ENCODE measurements around the gene RXFP4.
A peak's percentile ranks its signal among the peaks of the same experiment; 100 is the strongest.

The RXFP4 gene

GRCh38 chr1:155932081-155932480, 9.4 kb upstream of the RXFP4 start:
- Histone ChIP-seq H3K9me3 (no peaks in the 10 kb centered on the region), H3K27me3 (no peaks in the 10 kb centered on the region), H3K27ac (no peak overlapping the region), H3K4me3 (peak overlapping the region in 1 of 2 donors; percentile 84), H3K4me1 (peaks cover 4 to 45% (median 36%) of the 10 kb centered on the region in 4 donors), H3K36me3 (peaks cover 23 to 53% (median 46%) of the 10 kb centered on the region in 3 donors)
- DNase-seq: no peak
- TF ChIP-seq CTCF (IDR thresholded peaks at IDR 0.05): no peak
- intact Hi-C loops (cut with DNase I; ENCODE audit: low total_unique reads): no loop called here

GRCh38 chr1:155932487-155932886, 9.0 kb upstream of the RXFP4 start:
- DNase-seq: no peak
- peaks cover 4 to 45% (median 36%) of the 10 kb centered on the region in 4 donors for H3K4me1 ChIP-seq
- TF ChIP-seq CTCF (IDR thresholded peaks at IDR 0.05): no peak
- H3K27me3 ChIP-seq: no peaks in the 10 kb centered on the region
- H3K27ac ChIP-seq: peak overlapping the region in 1 of 2 donors; percentile 94
- peaks cover 20 to 49% (median 42%) of the 10 kb centered on the region in 3 donors for H3K36me3 ChIP-seq
- H3K4me3 ChIP-seq: peak overlapping the region in 1 of 2 donors; percentile 84
- no peaks in the 10 kb centered on the region for H3K9me3 ChIP-seq
- intact Hi-C loops (cut with DNase I; ENCODE audit: low total_unique reads): no loop called here

- DNase-seq: no peak
- Histone ChIP-seq H3K36me3 (peaks cover 11 to 38% (median 32%) of the 10 kb centered on the region in 3 donors), H3K4me1 (peaks cover 4 to 49% (median 40%) of the 10 kb centered on the region in 4 donors), H3K27me3 (no peaks in the 10 kb centered on the region), H3K9me3 (no peaks in the 10 kb centered on the region), H3K27ac (peak overlapping the region; percentile 89 to 94), H3K4me3 (peak overlapping the region; percentile 78 to 84)
- intact Hi-C loops (cut with DNase I; ENCODE audit: low total_unique reads): no loop called here
- no peak for TF ChIP-seq CTCF (IDR thresholded peaks at IDR 0.05)
Observed at GRCh38 chr1:155933591-155934096, 7.8 kb upstream of the RXFP4 start.

GRCh38 chr1:155934097-155934935, 7.1 kb upstream of the RXFP4 start, which contains the start of gene KHDC4:
KHDC4 (minus strand) TSS chr1:155934413; CDS start chr1:155934373, 40 bp downstream.
- peak; percentile 97 to 98 for DNase-seq
- H3K27ac ChIP-seq: peak within 1 kb of the TSS; percentile 89 to 94
- H3K27me3 ChIP-seq: no peaks in the 10 kb centered on the region
- H3K4me1 ChIP-seq: peaks cover 4 to 56% (median 42%) of the 10 kb centered on the region in 4 donors
- intact Hi-C loops (cut with DNase I; ENCODE audit: low total_unique reads): no loop called here
- peaks cover 4 to 31% (median 26%) of the 10 kb centered on the region in 3 donors for H3K36me3 ChIP-seq
- peak within 1 kb of the TSS; percentile 78 to 84 for H3K4me3 ChIP-seq
- TF ChIP-seq CTCF (IDR thresholded peaks at IDR 0.05): peak in 1 of 2 experiments; percentile 15
- H3K9me3 ChIP-seq: no peaks in the 10 kb centered on the region

- H3K27me3 ChIP-seq: no peaks in the 10 kb centered on the region
- peak in 1 of 2 donors; percentile 54 for DNase-seq
- no peaks in the 10 kb centered on the region for H3K9me3 ChIP-seq
- peak overlapping the region; percentile 89 to 94 for H3K27ac ChIP-seq
- peaks cover 4 to 61% (median 46%) of the 10 kb centered on the region in 4 donors for H3K4me1 ChIP-seq
- intact Hi-C loops (cut with DNase I; ENCODE audit: low total_unique reads): no loop called here
- TF ChIP-seq CTCF (IDR thresholded peaks at IDR 0.05): no peak
- peaks cover 4 to 24% (median 18%) of the 10 kb centered on the region in 3 donors for H3K36me3 ChIP-seq
- H3K4me3 ChIP-seq: peak overlapping the region; percentile 78 to 84
Observed at GRCh38 chr1:155934936-155935590, 6.4 kb upstream of the RXFP4 start.

Measured in tibial artery (tissue), 4 donors.